Astrocyte (in vitro differentiated cells and primary cell): ENCODE measurements around the gene EFCAB10. TPM values are rescaled to one million over a fixed set of nuclear protein-coding genes. Genes with fewer than 3 reads are reported as not detected.
"Not testable (repeated sequence)": the region's sequence is repeated elsewhere in the genome, so short reads cannot be mapped to it uniquely, and the experiment has no call there.

ENCODE experiments used
- DNase-seq: peaks from one replicate; pipeline ENCODE4 v3.0.0-alpha.2; 2010; ENCODE audit warnings: low read depth
- FAIRE-seq: peaks from 2 replicates; lab custom pipeline; 2011; peaks lifted over from hg19 to GRCh38; lab: Jason Lieb, UNC
- H2AFZ ChIP-seq: 2 replicates; pipeline ENCODE4 v1.6.0; 2012; ENCODE audit warnings: low read depth, low read length, inconsistent platforms
- H3K27ac ChIP-seq: 2 replicates; pipeline ENCODE4 v1.5.1; 2011; ENCODE audit warnings: low read depth, low read length, inconsistent platforms
- H3K27me3 ChIP-seq: 2 replicates; pipeline ENCODE4 v1.6.0; 2011; ENCODE audit warnings: low read length, inconsistent platforms; ENCODE audit not compliant: insufficient read depth
- H3K36me3 ChIP-seq: 2 replicates; pipeline ENCODE4 v1.5.1; 2011; ENCODE audit warnings: low read length, inconsistent platforms; ENCODE audit not compliant: insufficient read depth
- H3K4me1 ChIP-seq: 2 replicates; pipeline ENCODE4 v1.5.1; 2011; ENCODE audit warnings: low read length, inconsistent platforms; ENCODE audit not compliant: insufficient read depth
- H3K4me2 ChIP-seq: 2 replicates; pipeline ENCODE4 v1.6.0; 2012; ENCODE audit warnings: low read length, inconsistent platforms
- H3K4me3 ChIP-seq: 2 replicates; pipeline ENCODE4 v1.5.1; 2011; ENCODE audit warnings: low read depth, mild to moderate bottlenecking, low read length, inconsistent platforms; ENCODE audit not compliant: insufficient read depth
- H3K79me2 ChIP-seq: 2 replicates; pipeline ENCODE4 v1.6.0; 2012; ENCODE audit warnings: mild to moderate bottlenecking, low read length, inconsistent platforms; ENCODE audit not compliant: insufficient read depth
- H3K9ac ChIP-seq: 2 replicates; pipeline ENCODE4 v1.6.0; 2012; ENCODE audit warnings: mild to moderate bottlenecking, low read length, inconsistent platforms
- H3K9me3 ChIP-seq: 2 replicates; pipeline ENCODE4 v1.5.1; 2012; ENCODE audit warnings: low read depth, mild to moderate bottlenecking, low read length, inconsistent platforms; ENCODE audit not compliant: insufficient read depth
- H4K20me1 ChIP-seq: 2 replicates; pipeline ENCODE4 v1.6.0; 2012; ENCODE audit warnings: low read length, inconsistent platforms; ENCODE audit not compliant: insufficient read depth
- H3K27ac Mint-ChIP-seq: one replicate; pipeline ENCODE4 v1.8.0; 2021; ENCODE audit warnings: mild to moderate bottlenecking, mixed read lengths; ENCODE audit not compliant: unreplicated experiment
- H3K27me3 Mint-ChIP-seq: one replicate; pipeline ENCODE4 v1.8.0; 2021; ENCODE audit warnings: low read depth, mixed read lengths; ENCODE audit not compliant: unreplicated experiment
- H3K36me3 Mint-ChIP-seq: one replicate; pipeline ENCODE4 v1.8.0; 2021; ENCODE audit warnings: low read depth, mixed read lengths; ENCODE audit not compliant: unreplicated experiment
- H3K4me1 Mint-ChIP-seq: one replicate; pipeline ENCODE4 v1.8.0; 2021; ENCODE audit warnings: low read depth, mixed read lengths; ENCODE audit not compliant: unreplicated experiment
- H3K4me3 Mint-ChIP-seq: one replicate; pipeline ENCODE4 v1.8.0; 2021; ENCODE audit warnings: mild to moderate bottlenecking, moderate library complexity, mixed read lengths; ENCODE audit not compliant: unreplicated experiment
- H3K9me3 Mint-ChIP-seq: one replicate; pipeline ENCODE4 v1.8.0; 2021; ENCODE audit warnings: mild to moderate bottlenecking, mixed read lengths; ENCODE audit not compliant: unreplicated experiment
- CTCF ChIP-seq: IDR thresholded peaks from 2 replicates; pipeline ENCODE4 v1.5.1; 2011; ENCODE audit warnings: low read depth, mild to moderate bottlenecking, inconsistent platforms, low read length, moderate library complexity; ENCODE audit not compliant: insufficient read depth
- EZH2 ChIP-seq: IDR thresholded peaks from 2 replicates; pipeline ENCODE4 v1.6.1; 2012; ENCODE audit warnings: mild to moderate bottlenecking, low read length, inconsistent platforms; ENCODE audit not compliant: insufficient read depth
- total RNA-seq: library from RNA; stranded (reverse); gene quantifications from 2 replicates; pipeline ENCODE4 v1.2.1, GENCODE V29; 2021

EFCAB10 gene
- total RNA-seq, 1 donor from 2014 or later: 0.52 TPM

- H3K27me3 Mint-ChIP-seq: no peaks in the 10 kb centered on the region
- no peak overlapping the region for H3K9ac ChIP-seq
Measured at GRCh38 chr7:105530126-105530525, 51.2 kb downstream of the EFCAB10 start.

GRCh38 chr7:105527737-105528136, 53.6 kb downstream of the EFCAB10 start:
- not testable (repeated sequence) for H3K4me3 Mint-ChIP-seq, H3K27ac ChIP-seq, H4K20me1 ChIP-seq, H3K4me3 ChIP-seq, H3K9me3 ChIP-seq, FAIRE-seq, DNase-seq, H3K36me3 ChIP-seq, H3K9me3 Mint-ChIP-seq, H3K9ac ChIP-seq, H2AFZ ChIP-seq, H3K27me3 ChIP-seq, H3K27ac Mint-ChIP-seq, H3K79me2 ChIP-seq, H3K36me3 Mint-ChIP-seq, H3K4me1 Mint-ChIP-seq, H3K4me1 ChIP-seq, H3K27me3 Mint-ChIP-seq, H3K4me2 ChIP-seq

More at GRCh38 chr7:105530126-105530525, 51.2 kb downstream of the EFCAB10 start:
- H2AFZ ChIP-seq: no peak overlapping the region
- FAIRE-seq (no peak), DNase-seq (no peak)
- H3K27ac ChIP-seq: no peak overlapping the region
- Mint-ChIP-seq H3K4me1 (peaks cover 15% of the 10 kb centered on the region), H3K9me3 (no peaks in the 10 kb centered on the region), H3K27ac (no peak overlapping the region), H3K4me3 (no peak overlapping the region), H3K36me3 (no peaks in the 10 kb centered on the region)
- H3K9me3 ChIP-seq: no peaks in the 10 kb centered on the region
- no peak overlapping the region for H3K4me3 ChIP-seq
- H3K4me2 ChIP-seq: no peak overlapping the region
- H3K4me1 ChIP-seq: peaks cover 13% of the 10 kb centered on the region
- H3K79me2 ChIP-seq: peaks cover 28% of the 10 kb centered on the region
- TF ChIP-seq CTCF (no peak), EZH2 (no peak)
- H3K36me3 ChIP-seq: peaks cover 6% of the 10 kb centered on the region
- peaks cover 10% of the 10 kb centered on the region for H4K20me1 ChIP-seq
- H3K27me3 ChIP-seq: no peaks in the 10 kb centered on the region

- TF ChIP-seq CTCF: no peak
- no peak for TF ChIP-seq EZH2
- H3K27me3 Mint-ChIP-seq: no peaks in the 10 kb centered on the region
- no peak overlapping the region for H3K9ac ChIP-seq
- no peak overlapping the region for H3K4me3 ChIP-seq
- peaks cover 6% of the 10 kb centered on the region for H4K20me1 ChIP-seq
- H3K9me3 ChIP-seq: no peaks in the 10 kb centered on the region
- H3K27ac ChIP-seq: no peak overlapping the region
- no peaks in the 10 kb centered on the region for H3K36me3 ChIP-seq
- no peak overlapping the region for H3K27ac Mint-ChIP-seq
- no peak overlapping the region for H3K4me2 ChIP-seq
- no peak for FAIRE-seq
- H3K36me3 Mint-ChIP-seq: peaks cover under 1% of the 10 kb centered on the region
- H3K4me3 Mint-ChIP-seq: peak overlapping the region; percentile 16
- H3K4me1 Mint-ChIP-seq: no peaks in the 10 kb centered on the region
- no peaks in the 10 kb centered on the region for H3K27me3 ChIP-seq
- peaks cover 12% of the 10 kb centered on the region for H3K79me2 ChIP-seq
- peaks cover 10% of the 10 kb centered on the region for H3K4me1 ChIP-seq
- no peak for DNase-seq
- H2AFZ ChIP-seq: no peak overlapping the region
- H3K9me3 Mint-ChIP-seq: no peaks in the 10 kb centered on the region
Measured at GRCh38 chr7:105524840-105525239, 56.5 kb downstream of the EFCAB10 start.

GRCh38 chr7:105524423-105524822, 56.9 kb downstream of the EFCAB10 start:
- H3K36me3 Mint-ChIP-seq, H3K27ac Mint-ChIP-seq, H3K27me3 ChIP-seq, H3K36me3 ChIP-seq, H3K27ac ChIP-seq, H3K9me3 Mint-ChIP-seq, H3K4me1 Mint-ChIP-seq, H3K9me3 ChIP-seq, FAIRE-seq, H3K4me3 ChIP-seq, H3K4me3 Mint-ChIP-seq, H3K27me3 Mint-ChIP-seq, H3K4me1 ChIP-seq, H3K9ac ChIP-seq, H3K4me2 ChIP-seq, H2AFZ ChIP-seq, DNase-seq: not testable (repeated sequence)
- Histone ChIP-seq H4K20me1 (peaks cover 11% of the 10 kb centered on the region), H3K79me2 (peaks cover 16% of the 10 kb centered on the region)
